GM19099 (cell line): ENCODE results near the gene ABL1.

Experiments used
- POLR2A ChIP-seq: IDR thresholded peaks from 3 replicates; pipeline ENCODE4 v1.6.1; 2011; ENCODE audit warnings: low read depth; ENCODE audit not compliant: insufficient read length; ENCODE audit errors: extremely low read depth

The ABL1 gene

DNA sequence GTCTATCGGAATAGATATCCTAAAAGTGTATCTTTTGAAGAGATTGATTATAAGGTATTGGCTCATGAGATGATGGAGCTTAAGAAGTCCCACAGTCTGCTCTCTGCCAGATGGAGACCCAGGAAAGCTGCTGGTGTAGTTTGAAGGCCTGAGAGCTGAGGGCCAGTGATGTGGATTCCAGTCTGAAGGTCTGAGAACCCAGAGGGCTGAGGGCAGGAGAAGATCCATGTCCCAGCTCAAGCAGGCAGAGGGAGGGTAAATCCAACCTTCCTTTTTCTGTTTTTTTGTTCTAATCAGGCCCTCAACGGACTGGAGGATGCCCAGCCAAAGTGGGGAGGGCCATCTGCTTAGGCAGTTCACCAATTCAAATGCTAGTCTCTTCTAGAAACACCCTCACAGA is 11.0 kb upstream of the ABL1 start:
- no peak for TF ChIP-seq POLR2A

DNA sequence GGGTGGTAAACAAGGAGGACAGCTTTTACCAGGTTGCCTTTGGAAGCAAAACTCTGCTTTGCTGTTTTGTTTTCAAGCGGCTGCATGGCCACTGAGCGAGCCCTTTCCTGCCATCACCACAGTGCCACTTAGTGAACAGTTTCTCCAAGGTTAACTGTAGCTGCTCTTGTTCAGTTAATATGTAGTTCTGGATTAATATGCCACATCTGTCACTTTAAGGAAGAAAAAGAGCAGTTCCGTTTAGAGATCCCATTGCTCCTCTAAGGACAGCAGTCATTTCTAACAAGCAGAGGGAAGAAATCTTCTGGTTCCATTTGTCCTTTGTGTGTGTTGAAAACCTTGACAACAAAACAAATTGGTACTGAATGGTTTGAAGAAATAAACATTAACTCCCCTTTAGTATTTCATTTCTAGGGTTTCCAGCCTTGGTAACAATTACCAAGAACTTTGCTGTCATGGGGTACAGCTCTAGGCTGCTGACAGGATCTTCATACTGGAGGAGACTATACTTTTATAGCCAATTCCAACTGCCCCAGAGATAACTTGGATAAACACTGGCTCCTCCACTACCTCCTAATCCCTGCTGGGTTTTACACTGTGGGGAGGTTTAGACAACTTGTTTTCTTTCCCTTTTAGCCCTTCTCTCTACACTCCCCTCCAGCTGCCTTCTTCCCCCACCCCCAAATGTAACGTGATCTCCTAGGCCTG is 10.3 kb upstream of the ABL1 start:
- no peak for TF ChIP-seq POLR2A

DNA sequence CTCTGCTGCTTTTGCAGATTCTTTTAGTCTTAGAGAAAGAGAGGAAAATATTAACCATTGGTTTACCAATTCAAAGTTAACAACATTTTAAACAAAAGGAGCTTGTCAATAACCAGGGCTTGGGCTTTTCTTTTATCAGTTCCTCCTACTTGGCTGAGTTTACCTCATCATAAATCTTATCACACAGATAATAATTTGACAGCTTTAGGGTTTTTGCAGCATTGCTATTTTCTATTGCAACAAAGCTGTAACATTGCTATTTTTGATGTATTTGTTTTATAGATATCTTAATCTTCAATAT is 9.8 kb upstream of the ABL1 start:
- no peak for TF ChIP-seq POLR2A

DNA sequence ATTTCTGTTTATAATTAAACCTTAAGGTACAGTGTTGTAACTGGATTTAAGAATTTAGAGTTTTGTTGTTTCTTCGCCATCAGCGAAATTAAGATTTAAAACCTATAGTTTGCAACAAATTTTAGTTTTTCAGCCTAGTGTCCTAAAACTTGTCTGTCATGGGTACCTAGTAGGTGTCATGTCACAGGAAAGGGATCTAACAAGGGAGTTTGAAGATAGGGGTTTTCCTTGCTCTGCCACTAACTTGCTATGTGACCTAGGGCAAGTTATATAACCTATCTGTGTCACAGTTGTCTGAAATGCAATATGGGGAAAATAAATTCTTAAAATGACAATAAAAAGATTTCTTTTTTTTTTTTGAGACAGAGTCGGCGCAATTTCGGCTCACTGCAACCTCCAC is 9.2 kb upstream of the ABL1 start:
- TF ChIP-seq POLR2A: no peak

DNA sequence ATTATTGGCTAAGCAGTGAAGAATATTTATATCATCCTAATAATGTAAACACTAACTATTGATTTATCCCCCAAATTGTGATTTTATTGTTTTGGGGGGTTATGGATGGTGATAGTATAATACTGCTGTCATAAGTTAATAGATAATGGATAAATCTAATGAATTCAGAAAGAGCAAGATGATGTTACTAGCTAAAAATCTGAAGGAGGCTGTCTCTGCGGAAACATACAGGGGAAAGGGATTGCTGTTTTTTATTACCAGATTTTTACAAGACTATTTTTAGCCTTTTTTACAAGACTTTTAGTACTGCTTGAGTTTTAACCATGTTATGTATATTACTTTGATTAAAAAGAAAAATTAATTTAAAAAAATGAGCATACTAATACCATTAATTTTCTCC is 5.3 kb upstream of the ABL1 start:
- TF ChIP-seq POLR2A: no peak

DNA sequence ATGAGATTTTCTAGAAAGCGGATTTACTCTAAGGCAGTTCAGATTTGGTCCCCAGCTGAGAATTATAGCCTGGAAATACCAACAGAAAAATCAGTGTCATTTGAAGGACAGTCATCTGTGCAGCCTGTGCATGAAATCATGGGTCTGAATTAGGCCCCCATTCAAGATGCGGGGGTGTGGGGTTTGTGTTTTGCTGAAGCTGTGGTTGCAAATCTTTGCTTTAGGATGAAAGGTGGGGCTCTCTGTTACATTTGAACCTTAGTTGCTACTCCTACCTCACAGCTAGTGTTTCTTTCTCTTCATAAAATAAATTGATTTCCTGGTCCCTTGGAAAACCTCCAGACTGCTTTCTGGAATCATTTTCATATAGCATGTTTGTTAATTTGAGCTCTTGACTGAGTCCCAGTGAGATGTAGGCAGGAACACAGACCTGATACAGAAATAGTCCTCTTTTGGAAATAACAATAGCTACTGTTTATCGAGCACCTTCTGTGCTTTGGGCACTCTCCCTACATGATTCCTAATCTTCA is 4.8 kb upstream of the ABL1 start:
- TF ChIP-seq POLR2A: no peak

DNA sequence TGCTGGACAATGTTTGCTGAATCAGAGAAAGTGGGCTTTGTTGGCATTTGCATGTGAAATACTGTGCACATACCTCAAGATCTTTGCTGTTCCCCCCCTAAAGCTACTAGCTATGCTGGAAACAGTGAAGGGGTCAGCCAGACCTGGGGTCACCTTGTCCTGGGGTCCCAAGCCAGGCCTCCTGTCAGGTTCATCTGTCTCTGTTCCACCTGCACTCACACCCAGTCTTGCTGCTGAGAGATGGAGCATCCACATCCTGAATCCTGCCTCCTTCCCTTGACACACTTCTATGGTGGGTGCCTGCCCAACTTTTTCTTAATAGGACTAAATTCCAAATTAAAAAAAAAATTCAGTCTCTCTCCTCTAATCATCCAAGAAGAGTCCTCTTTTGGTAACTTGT is 4.0 kb upstream of the ABL1 start:
- no peak for TF ChIP-seq POLR2A

DNA sequence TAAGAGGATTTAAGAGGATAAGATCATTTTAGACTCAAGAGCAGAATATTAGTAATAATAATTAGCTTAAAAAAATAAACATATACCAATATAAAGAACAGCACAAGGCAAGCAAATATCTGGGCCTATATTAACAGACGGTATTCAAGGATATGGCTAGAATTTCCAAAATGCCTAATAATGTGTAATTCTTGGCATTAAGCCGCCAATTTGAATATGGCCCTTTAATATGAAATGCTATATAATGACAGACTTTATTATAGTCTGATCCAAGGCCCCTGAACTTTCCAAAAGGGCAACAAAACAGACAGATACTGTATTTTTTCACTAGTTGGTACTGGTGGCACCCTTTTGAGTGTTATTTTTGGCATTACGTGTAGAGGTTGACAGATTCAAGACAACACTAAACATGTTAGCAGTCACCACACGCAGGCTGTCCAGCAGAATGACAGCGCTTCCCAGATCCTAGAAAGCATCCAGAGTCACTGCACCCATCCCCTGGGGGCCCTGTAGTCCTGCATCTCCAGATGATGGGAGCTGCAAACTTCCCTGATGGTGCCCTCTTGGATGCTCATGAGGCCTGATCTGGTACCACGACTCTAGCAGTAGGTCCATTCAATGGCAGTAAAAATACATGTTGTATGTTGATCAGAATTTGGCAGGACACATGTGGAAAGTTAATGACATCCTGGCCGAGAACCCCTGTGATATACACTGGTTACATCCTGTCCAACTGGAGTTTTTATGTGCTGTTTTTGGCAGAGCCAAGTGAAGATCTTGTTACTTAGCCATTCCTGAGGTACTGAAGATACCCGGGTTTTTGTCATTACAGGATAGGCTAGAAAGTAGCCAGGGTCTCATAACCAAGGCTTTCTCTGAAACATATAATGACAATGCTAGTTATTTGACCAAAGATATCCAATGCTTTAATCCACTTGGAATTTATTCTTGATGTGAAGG is 1.7 kb upstream of the ABL1 start:
- no peak for TF ChIP-seq POLR2A

DNA sequence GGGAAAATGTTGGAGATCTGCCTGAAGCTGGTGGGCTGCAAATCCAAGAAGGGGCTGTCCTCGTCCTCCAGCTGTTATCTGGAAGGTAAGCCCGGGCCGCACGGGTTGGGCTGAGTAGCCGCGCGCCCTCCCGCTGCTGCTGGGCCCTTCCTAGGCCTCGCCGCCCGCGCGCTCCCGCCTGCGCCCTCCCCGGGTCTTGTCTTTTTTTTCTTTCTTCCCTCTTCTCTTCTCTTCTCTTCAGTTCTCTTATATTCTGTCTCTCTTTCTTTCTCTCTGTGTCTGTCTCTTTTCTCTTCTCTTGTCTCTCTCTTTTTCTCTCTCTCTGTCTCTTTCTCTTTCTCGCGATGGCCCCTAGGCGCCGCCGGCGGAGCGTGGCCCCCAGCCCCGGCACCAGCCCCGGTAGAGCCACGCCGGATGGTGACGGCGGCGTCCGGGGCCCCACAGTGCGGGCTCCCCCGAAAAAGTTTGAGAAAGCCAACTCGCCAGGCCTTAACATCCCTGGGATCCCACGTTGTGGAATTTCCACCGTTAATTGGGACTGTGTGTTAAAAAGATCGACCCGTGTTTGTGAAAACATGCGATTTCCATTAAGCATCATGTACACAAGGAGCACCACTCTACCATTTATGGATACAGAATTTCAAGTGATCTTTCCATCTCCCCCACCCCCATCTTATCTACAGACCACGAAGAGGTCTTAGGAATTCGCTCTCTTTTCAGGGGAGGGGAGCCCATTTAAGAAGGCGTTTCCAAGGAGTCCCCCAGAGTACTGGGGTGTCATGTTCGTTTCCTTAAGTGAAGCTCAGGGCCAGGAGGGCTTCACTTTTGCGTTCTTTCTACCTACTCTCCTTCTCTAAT is 616 bp downstream of the ABL1 start:
- TF ChIP-seq POLR2A: no peak

DNA sequence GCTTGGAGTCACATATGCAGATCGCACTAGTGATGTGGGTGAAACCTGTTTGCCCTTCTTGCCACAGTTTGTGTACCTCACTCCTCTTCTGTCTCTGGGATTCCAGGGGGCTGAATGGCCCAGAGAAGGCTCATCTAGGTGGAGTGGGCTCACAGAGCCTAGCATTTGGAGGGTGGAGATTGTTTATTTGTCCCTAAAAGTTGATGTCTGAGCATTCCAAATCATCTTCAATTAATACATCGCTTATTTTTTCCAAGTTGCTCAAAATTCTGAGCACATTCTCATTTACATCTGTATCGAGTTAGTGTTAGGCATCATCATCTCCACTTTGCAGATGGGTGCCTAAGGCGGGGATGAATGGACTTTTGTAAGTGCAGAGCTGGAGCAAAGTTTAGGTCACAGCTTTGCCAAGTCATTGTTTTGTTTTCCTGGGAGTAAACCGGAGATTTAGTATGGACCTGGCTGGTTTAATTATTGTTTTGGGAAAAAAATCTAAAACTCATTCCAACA is 2.0 kb downstream of the ABL1 start:
- no peak for TF ChIP-seq POLR2A

DNA sequence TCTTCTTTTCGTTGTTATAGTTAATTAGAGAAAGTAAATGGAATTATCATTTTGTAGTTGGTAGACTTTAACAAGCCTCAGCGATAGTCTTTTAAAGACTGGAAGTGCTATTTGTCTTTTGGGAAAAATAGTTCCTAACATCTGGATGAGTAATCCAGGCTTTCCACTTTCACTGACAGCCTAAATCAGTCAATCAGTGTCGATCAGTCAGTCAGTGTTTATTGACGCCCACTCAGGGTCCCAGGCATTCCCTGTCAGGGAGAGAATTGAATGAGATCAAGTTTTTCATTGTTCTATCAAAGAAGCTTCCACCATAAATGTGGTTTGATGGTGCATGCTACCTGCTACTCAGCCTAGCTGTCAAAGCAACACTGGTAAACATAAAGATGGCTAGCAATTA is 2.6 kb downstream of the ABL1 start:
- no peak for TF ChIP-seq POLR2A

DNA sequence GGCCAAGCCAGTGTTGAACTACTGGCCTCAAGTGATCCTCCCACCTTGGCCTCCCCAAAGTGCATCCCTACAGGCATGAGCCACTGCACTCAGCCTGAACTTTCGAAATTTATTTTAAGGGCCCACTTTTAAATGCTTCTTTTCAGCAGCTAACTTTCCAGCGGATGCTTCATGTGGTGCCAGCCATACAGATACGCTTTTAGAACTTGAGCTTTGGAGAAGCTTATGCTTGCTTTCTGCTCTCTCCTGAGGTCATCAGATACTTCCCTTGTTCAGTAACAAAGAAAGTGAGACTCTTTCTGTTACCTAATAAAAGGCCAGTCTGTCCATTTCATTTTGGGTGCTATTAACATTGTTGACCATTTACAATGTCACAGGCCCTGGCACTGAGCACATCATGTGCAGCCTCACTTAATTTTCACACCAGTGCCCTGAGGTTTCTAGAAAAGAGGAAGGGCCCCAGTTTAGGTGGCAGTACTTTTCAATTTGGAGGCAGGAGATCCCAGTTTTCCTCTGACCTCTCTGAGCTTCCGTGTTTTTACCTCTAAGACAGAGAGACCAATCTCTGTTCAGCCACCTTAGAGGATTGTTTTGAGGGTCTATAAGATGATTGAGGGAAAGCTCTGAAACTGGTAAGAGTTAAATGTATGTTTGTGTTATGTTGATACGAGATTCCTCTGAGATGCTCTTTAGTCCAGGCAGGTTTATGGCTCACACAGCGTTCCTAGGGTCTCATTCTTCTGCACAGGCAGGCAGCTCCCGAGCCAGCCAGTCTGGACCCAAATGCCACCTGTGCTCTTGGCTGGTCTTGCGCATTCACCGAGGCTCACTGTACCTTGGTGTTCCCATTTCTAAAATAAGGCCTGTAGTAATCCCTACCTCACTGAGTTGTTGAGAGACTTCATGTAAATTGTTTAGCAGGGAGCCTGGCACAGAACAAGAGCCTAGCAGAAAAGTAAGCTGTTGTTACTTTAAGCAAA is 4.4 kb downstream of the ABL1 start:
- no peak for TF ChIP-seq POLR2A

DNA sequence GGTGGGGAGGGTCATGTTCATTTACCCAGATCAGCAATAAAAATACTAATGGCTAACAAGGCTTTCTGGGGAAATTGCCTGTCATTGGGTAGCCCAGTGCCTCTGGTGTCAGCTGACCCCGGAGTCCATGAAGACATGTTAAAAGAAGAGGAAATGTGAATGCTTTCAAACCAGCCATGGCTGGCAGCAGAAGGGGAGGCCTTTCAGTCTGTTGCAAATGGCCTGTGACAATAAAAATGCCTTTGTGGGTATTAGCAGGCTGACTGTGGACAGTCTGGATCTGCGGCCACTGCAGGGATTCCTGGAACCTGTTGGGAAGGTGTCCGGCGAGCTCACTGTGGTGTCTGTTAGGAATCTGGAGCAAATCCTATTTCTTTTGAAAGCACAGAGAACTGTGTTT is 7.5 kb downstream of the ABL1 start:
- TF ChIP-seq POLR2A: no peak
